Neural crest cell (in vitro differentiated cells): Measurements from ENCODE around the gene AANAT. TPM values are rescaled to one million over a fixed set of nuclear protein-coding genes. Genes with fewer than 3 reads are reported as not detected.

Experiments
- DNase-seq: peaks from one replicate; pipeline ENCODE4 v3.0.0; 2021; ENCODE audit warnings: low read depth, mixed read lengths, low spot score
- H3K27ac Mint-ChIP-seq: one replicate; pipeline ENCODE4 v1.8.0; 2021; ENCODE audit warnings: mild to moderate bottlenecking, mixed read lengths; ENCODE audit not compliant: unreplicated experiment
- H3K27me3 Mint-ChIP-seq: 2 replicates; pipeline ENCODE4 v1.8.0; 2021; ENCODE audit warnings: low read depth, mild to moderate bottlenecking, mixed read lengths
- H3K36me3 Mint-ChIP-seq: 2 replicates; pipeline ENCODE4 v1.8.0; 2021; ENCODE audit warnings: low read depth, mild to moderate bottlenecking, mixed read lengths
- H3K4me1 Mint-ChIP-seq: 2 replicates; pipeline ENCODE4 v1.8.0; 2021; ENCODE audit warnings: mixed read lengths
- H3K4me3 Mint-ChIP-seq: one replicate; pipeline ENCODE4 v1.8.0; 2021; ENCODE audit warnings: mild to moderate bottlenecking, mixed read lengths
- H3K9me3 Mint-ChIP-seq: 2 replicates; pipeline ENCODE4 v1.8.0; 2021; ENCODE audit warnings: mixed read lengths
- CTCF ChIP-seq: fragments of 200-600 bp; sonication (generic); conservative IDR thresholded peaks from 2 replicates; pipeline ENCODE4 v1.5.0; 2021; ENCODE audit warnings: antibody characterized with exemption, mild to moderate bottlenecking
- total RNA-seq: library from RNA; stranded (reverse); gene quantifications from 2 replicates; pipeline ENCODE4 v1.2.1, GENCODE V29; 2021

AANAT gene
- total RNA-seq, 1 donor from 2014 or later: not detected

GRCh38 chr17:76485569-76485968 lies 18.2 kb downstream of the AANAT start:
- H3K4me1 Mint-ChIP-seq: peaks cover 16% of the 10 kb centered on the region
- no peak overlapping the region for H3K27ac Mint-ChIP-seq
- no peak overlapping the region for H3K4me3 Mint-ChIP-seq
- H3K36me3 Mint-ChIP-seq: no peaks in the 10 kb centered on the region
- no peaks in the 10 kb centered on the region for H3K9me3 Mint-ChIP-seq
- no peak for DNase-seq
- no peaks in the 10 kb centered on the region for H3K27me3 Mint-ChIP-seq
- TF ChIP-seq CTCF: no peak

GRCh38 chr17:76487451-76488192 lies 20.2 kb downstream of the AANAT start:
- TF ChIP-seq CTCF: no peak
- no peaks in the 10 kb centered on the region for H3K36me3 Mint-ChIP-seq
- no peak overlapping the region for H3K4me3 Mint-ChIP-seq
- H3K27me3 Mint-ChIP-seq: no peaks in the 10 kb centered on the region
- peaks cover 9% of the 10 kb centered on the region for H3K4me1 Mint-ChIP-seq
- H3K27ac Mint-ChIP-seq: peak overlapping the region; percentile 50
- DNase-seq: no peak
- H3K9me3 Mint-ChIP-seq: no peaks in the 10 kb centered on the region

- Mint-ChIP-seq H3K27ac (peak overlapping the region; percentile 27), H3K27me3 (no peaks in the 10 kb centered on the region), H3K9me3 (no peaks in the 10 kb centered on the region), H3K4me1 (peaks cover 18% of the 10 kb centered on the region), H3K4me3 (no peak overlapping the region), H3K36me3 (no peaks in the 10 kb centered on the region)
- DNase-seq: no peak
- TF ChIP-seq CTCF: no peak
Observed at GRCh38 chr17:76490112-76490710, 22.8 kb downstream of the AANAT start.

- H3K4me1 Mint-ChIP-seq: peaks cover 10% of the 10 kb centered on the region
- H3K27ac Mint-ChIP-seq: peak overlapping the region; percentile 35
- no peak for DNase-seq
- no peaks in the 10 kb centered on the region for H3K36me3 Mint-ChIP-seq
- no peaks in the 10 kb centered on the region for H3K9me3 Mint-ChIP-seq
- H3K27me3 Mint-ChIP-seq: peaks cover 2% of the 10 kb centered on the region
- H3K4me3 Mint-ChIP-seq: no peak overlapping the region
- no peak for TF ChIP-seq CTCF
Observed at GRCh38 chr17:76491271-76492122, 24.1 kb downstream of the AANAT start.

GRCh38 chr17:76492123-76492988 lies 25.0 kb downstream of the AANAT start:
- no peak overlapping the region for H3K27ac Mint-ChIP-seq
- H3K27me3 Mint-ChIP-seq: peaks cover 4% of the 10 kb centered on the region
- H3K36me3 Mint-ChIP-seq: no peaks in the 10 kb centered on the region
- no peak overlapping the region for H3K4me3 Mint-ChIP-seq
- no peaks in the 10 kb centered on the region for H3K9me3 Mint-ChIP-seq
- H3K4me1 Mint-ChIP-seq: peaks cover 10% of the 10 kb centered on the region
- no peak for TF ChIP-seq CTCF
- DNase-seq: no peak
